Right ventricle myocardium superior (tissue), 1 donor: Measurements from ENCODE around the gene CAMTA1. TPM values are rescaled to one million over a fixed set of nuclear protein-coding genes. Genes with fewer than 3 reads are reported as not detected.
"Not testable (repeated sequence)": the region's sequence is repeated elsewhere in the genome, so short reads cannot be mapped to it uniquely, and the experiment has no call there.

Experiments used
- ATAC-seq: fragments of 200-7000 bp; cut with Tn5 transposase; one replicate; pipeline ENCODE4 v1.9.1; 2020; ENCODE audit warnings: mild to moderate bottlenecking; ENCODE audit not compliant: poor library complexity
- DNase-seq: peaks from one replicate; pipeline ENCODE4 v3.0.0-alpha.2; 2020
- intact Hi-C: fragments of 100-400 bp; cut with DNase I; formaldehyde crosslinking; loops from one replicate; pipeline ENCODE4 v1.11.2; 2022
- total RNA-seq: library from RNA; stranded (reverse); fragmentation: NEBNext Ultra II Directional; extraction: Animal tissue kit (Norgen Biotek cat#: 25700); gene quantifications from one replicate; pipeline ENCODE4 v1.2.1, GENCODE V29; 2021
- donor health status: DM: no; HTN: yes; CAD: no; lungs with severe emphysema.

Gene CAMTA1
- total RNA-seq, 1 donor from 2014 or later: 153 TPM

DNA sequence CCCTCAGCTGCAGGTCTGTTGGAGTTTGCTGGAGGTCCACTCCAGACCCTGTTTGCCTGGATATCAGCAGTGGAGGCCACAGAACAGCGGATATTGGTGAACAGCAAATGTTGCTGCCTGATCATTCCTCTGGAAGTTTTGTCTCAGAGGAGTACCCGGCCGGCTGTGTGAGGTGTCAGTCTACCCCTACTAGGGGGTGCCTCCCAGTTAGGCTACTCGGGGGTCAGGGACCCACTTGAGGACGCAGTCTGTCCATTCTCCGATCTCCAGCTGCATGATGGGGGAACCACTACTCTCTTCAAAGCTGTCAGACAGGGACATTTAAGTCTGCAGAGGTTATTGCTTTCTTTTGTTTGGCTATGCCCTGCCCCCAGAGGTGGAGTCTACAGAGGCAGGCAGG, 819.7 kb downstream of the CAMTA1 start:
- intact Hi-C loops, ATAC-seq, DNase-seq: not testable (repeated sequence)

DNA sequence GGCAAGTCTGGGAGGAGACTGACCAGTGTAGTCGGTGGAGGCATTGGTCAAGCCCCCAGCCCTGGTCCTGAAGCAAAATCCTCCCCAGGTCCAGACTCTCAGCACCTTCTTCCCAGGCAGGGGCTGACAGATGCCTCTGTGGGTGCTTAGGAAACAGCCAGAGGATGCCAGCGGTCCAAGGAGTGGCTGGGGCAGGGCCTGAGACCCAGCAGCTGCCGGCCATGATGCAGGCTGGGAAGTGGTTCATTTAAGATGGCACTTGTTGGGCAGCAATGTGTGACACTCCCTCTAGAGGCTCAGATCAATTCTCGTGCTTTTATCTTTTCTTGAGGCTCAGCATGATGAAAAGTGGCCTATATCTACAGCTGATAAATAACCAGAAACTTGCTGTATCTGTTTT, 820.8 kb downstream of the CAMTA1 start:
- ATAC-seq: no peak
- DNase-seq: no peak
- intact Hi-C loops: no loop called here

DNA sequence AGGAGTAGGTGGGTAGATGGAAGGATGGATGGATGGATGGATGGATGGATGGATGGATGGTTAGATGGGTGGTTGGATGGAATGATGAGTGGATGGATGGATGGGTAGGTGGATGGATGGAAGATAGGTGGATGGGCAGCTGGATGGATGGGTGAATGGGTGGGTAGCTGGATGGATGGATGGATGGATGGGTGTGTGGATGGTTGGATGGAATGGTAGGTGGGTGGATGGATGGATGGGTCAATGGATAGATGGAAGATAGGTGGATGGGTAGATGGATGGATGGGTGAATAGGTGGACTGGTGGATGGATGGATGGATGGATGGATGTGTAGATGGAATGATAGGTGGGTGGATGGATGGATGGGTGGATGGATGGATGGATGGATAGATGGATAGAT, 821.8 kb downstream of the CAMTA1 start:
- no peak for DNase-seq
- intact Hi-C loops: no loop called here
- ATAC-seq: no peak

DNA sequence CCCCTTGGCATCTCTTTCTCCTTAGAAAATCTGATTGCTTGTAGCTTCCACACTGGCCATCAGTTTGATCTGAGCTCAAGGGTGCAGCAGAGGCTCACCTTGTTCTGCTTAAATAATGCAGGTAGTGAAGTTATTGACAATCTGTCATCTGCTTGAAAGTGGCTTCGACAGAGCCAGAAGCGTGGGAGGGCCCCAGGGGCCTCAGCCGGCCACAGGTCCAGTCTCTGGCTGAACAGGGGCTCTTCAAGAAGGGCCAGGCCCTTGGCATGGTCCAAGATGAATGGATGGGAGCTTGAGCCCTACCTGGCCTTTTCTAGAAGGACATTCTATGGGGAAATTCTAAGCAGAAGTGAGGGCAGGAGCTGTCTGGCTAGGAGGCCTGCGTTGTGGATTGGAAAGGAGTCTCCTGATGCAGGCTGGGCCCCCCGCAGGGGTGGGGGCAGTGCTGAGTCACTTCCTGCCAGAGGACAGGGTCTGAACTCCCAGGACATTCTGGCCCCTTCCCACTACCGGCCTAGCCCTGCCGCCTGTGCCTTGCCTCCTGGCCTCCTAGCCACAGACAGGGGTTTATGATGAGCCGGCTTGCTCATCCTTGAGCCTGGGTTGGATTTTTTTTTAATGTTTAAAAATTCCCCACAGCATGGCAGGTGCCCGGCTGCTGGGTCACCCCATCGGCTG, 823.5 kb downstream of the CAMTA1 start:
- no peak for DNase-seq
- no peak for ATAC-seq
- intact Hi-C loops: no loop called here

DNA sequence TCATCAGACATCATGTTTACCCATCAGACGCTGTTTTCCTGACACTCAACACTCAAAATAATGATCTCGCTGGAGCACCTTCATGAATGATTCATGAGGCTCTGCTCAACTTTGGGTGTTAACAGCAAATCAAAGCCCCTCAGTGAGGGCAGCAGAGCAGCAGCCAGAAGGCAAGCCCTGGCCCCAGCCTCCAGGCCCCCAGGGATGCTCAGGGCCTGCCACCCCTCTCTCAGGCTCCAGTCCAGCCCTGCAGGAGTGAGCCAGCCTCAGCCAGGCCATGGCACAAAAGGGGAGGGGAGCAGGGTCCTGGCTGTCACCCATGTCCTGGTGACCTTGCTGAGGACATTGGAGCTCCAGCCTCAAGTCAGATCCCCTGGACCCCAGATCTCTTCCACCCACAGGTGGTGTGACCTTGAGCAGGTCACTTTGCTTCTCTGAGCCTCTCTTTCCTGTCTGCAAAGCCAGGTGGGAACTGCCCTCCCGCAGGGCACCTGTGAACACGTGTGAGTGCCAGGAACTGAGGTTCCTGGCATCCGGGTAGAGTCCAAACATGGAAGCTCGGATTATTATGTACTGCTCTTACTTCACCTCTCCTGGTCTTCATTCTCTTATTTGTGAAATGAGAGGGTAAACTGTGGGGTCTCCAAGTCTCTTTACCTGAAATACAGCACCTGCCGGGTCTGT, 824.2 kb downstream of the CAMTA1 start:
- ATAC-seq (no peak), DNase-seq (no peak)
- intact Hi-C loops: no loop called here

DNA sequence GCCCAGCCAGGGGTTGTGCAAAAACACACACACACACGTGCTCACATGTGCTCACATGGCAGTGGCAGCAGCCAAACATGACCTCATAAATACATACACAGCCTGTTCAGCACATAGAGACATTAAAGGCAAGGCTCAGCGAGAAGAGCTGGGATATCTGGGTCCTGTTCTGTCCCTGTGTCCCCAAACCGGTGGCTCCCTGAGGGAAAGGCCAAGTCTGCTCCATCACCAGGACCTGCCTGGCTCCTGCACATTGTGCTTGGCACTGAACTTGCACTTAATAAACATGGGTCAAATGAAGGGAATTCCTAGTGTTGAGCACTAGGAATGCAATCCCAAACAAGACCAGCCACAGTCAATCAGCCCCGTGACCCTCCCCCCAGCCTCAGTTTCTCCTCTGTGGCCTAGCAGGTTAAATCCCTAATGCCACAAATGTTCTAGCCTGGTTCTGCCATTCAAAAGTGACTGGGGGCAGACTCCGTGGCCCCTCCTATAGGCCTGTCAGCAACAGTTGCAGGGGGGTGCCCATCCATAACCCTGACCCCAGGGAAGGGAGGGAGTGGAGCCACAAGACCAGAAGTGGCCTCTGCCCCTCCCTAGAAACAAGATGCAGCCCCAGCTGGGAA, 825.0 kb downstream of the CAMTA1 start:
- DNase-seq (no peak), ATAC-seq (no peak)
- intact Hi-C loops: no loop called here

DNA sequence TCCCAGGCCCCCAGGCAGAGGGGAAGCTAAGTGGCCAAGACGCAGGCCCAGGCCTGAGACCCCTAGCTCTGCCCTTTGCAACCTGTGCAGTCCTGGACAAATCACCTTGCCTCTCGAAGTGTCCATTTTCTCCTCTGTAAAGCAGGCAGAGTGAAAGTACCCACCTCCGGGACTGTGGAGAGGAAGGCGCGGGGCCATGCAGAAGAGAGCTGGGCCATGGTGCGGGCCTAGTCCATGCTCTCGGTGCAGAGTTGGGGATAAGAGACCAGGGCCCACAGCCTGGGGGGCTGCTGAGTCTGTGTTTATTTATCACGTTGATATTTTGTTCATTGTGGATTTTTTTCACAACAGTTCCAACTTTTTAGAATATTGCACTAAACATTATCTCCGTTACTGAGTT, 825.7 kb downstream of the CAMTA1 start:
- intact Hi-C loops: no loop called here
- no peak for DNase-seq
- no peak for ATAC-seq

DNA sequence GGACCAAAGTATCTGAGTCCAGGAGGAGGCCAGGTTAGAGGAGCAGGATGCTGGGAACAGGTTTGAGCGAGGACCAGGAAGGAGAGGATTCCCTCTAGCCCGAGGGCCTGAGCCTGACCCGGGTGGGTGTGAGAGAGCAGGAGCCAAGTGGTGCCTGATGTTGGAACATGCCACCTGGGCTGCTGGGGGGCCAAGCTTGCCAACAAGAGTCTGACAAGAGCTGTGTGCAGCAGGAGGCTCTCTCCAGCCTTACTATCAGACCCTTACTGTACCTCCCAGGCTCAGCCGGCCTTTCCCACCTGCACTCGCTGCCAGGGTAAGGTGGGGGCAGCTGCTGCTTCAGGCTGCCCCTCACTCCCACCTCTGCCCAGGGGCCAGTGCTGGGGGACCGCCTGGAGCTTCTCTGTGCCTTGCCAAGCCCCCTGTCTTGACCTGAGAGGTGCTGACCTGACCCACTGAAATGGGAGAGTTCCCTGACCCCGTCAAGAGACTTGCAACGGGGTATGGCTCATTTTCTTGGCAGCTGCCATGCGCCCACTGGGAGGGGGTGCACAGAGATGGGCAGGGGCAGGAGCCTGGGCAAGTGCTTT, 826.3 kb downstream of the CAMTA1 start:
- intact Hi-C loops: no loop called here
- ATAC-seq: no peak
- peak; percentile 30 for DNase-seq

DNA sequence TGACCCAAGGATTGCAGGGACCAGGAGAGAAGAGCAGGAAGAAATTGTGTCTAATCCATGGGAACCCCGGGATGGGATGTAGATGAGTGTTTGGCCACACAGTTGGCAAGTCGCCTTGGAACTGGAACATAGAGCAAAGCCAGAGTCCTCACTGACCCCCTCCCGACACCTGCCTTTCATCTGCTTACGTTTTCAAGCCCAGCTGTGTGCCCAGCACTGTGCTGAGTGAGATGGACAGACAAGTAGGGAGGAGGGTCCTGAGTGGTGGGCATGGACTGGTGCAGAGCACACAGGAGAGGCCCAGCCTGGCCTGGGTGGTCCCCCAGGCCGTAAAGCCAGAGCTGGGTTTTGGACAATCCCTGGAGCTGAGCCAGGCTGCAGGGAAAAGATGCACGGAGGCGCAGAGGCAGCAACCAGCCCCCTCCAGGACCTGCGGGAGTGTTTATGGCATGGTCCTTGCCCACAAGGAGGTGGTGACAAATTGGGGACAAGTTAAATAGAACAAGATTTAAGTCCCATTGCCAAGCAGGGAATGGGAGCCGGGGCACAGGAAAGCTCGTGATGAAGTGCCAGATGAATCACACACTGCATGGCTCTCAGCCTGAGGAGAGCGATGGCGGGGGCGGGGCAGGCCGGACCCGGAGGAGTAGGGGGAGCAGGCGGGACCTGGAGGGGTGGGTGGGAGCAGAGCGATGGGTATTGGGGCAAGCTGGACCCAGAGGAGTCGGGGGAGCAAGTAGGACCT, 828.0 kb downstream of the CAMTA1 start:
- DNase-seq (peak; percentile 41), ATAC-seq (peak; percentile 61)
- intact Hi-C loops: no loop called here

DNA sequence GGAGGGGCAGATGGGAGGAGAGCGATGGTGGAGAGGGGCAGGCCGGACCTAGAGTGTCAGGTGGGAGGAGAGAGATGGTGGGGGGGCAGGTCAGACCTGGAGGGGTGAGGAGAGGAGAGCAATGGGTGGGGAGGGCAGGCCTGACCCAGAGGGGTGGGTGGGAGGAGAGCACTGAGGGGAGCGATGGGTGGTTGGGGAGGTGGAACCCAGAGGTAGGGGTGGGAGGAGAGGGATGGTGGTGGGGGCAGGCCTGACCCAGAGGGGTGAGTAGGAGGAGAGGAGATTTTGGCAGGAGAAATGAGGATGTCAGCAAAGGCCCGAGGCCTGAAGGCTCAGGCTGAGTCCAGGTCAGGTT, 828.6 kb downstream of the CAMTA1 start:
- intact Hi-C loops: no loop called here
- DNase-seq: no peak
- no peak for ATAC-seq

DNA sequence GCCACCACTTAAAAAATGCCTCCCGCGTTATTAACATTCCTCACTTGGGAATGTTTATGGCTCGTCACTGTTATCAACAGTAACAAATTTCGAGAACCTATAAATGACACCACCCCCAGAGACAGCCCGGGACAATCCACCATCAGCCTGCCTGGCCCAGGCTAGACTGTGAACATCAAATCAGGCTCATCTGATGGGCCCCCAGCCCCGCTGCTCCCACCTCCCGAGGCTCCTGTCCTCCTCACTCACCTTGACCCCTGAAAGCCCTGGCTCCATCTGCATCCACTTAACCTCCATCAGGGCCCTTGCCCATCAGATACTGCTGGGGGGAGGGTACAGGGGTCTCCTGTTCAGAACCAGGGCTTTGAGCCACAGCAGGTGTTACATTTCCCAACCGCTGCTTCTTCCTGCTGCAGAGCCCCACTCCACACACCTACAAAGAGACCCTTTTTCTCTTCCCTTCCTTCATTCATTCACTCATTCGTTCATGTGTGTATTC, 829.4 kb downstream of the CAMTA1 start:
- DNase-seq: peak; percentile 22
- intact Hi-C loops: no loop called here
- peak; percentile 13 for ATAC-seq

DNA sequence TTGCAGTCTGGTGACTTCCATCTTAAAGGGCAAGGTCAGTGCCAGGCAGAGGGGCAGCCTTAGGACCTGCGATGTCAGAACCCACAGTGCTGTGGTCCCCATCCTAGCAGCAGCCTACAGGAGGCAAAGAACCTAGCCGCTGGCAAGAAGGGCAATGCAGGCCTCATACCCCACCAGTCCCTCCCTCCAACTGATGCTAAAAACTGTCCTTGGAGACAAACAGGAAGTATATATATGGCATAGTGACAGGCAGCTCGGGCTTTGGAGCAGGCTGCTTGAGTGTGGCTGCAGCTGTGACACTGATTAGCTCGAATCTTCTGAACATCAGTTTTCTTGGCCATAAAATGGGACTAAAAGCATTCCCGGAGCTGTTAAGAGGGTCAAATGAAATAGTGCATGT, 829.9 kb downstream of the CAMTA1 start:
- intact Hi-C loops: no loop called here
- ATAC-seq (no peak), DNase-seq (peak; percentile 6)

DNA sequence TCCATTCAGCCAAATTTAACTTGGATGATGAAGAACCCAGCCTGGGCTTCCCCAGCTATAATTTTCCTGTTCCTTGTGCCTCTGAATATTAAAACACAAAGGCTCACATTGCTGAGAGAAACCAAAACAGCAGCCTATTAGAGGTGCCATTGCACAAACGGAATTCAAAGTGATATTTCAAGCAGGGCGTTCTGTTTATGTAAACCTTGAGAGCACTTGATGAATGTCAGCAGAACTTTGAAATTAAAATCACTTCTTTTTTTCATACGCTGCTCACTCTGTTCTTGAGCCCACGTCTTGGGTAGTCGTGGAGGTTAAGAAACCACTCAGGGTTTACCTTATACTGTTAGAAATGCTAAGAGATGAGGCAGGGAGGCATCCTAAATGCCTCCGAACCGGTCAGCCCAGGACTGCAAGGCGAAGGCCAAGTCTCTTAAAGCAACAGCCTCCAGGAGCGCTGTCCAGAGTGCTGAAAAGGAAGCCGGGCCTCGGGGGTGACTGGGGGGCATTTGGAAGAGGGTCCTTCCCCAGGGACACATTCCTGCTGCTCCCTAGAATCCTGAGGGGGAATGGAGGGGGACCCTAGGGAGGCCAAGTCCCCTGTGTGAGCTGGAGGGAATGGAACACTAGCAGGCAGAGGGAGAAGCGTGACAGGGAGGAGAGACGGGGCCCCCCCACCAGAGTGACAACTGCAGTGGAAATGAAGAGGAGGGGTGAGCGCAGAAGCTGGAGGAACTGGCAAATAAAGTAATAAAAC, 831.0 kb downstream of the CAMTA1 start:
- intact Hi-C loops: no loop called here
- peak; percentile 59 for DNase-seq
- ATAC-seq: peak; percentile 80

DNA sequence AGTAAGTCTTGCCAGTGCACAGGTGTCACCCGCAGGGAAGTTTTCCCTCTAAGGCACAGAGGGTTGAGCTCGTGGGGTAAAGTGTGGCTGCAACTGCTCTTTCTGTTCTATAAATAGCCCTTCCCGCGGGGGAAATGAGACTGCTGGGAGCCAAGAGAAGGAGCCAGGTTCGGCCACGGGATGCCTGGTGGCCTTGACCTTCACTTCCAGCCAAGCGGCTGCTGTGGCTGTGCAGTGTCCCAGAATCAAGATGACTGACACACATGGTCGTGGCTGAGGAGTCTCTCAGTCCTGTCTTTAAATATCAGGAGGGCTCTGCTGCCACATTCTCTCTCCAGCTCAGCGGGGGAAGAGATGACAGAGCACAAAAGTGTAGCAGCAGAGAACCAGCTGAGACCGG, 831.7 kb downstream of the CAMTA1 start:
- peak; percentile 90 for ATAC-seq
- intact Hi-C loops: no loop called here
- DNase-seq: peak; percentile 69

DNA sequence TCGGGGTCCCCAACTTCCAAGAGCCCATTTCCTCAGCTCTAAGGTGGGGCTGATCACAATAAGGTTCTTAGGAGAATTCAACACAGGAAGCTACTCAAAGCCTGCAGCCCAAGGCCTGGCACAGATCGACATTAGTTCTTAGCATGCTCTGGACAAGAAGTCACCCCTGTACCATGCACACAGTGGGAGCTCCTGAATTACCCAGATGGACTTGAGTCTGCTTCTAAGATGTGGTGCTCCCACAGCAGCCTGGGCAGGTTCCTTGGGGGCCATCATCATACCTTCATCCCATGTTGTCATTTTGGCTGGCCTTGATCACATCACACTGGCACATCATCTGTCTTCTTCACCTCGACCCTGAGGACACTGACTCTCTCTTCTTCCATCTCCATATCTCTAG, 832.6 kb downstream of the CAMTA1 start:
- ATAC-seq: no peak
- no peak for DNase-seq
- intact Hi-C loops: no loop called here

DNA sequence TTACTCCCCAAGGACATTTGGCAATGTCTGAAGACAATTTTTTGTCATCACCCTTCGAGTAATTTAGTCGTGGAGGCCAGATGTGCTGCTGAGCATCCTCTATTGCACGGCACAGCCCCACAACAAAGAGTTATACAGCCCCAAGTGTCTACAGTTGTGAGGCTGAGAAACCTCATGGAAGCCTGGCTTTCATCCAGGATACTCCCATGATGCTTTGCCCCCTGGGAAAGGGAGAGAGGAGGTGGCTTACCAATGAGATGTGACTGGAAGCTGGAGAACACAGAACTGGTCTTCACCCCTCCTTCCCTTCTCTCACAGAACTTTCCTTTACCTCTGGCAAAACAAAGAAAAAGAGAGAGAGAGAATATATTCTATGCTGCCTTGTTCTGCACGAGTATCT, 834.9 kb downstream of the CAMTA1 start:
- DNase-seq (no peak), ATAC-seq (no peak)
- intact Hi-C loops: no loop called here

DNA sequence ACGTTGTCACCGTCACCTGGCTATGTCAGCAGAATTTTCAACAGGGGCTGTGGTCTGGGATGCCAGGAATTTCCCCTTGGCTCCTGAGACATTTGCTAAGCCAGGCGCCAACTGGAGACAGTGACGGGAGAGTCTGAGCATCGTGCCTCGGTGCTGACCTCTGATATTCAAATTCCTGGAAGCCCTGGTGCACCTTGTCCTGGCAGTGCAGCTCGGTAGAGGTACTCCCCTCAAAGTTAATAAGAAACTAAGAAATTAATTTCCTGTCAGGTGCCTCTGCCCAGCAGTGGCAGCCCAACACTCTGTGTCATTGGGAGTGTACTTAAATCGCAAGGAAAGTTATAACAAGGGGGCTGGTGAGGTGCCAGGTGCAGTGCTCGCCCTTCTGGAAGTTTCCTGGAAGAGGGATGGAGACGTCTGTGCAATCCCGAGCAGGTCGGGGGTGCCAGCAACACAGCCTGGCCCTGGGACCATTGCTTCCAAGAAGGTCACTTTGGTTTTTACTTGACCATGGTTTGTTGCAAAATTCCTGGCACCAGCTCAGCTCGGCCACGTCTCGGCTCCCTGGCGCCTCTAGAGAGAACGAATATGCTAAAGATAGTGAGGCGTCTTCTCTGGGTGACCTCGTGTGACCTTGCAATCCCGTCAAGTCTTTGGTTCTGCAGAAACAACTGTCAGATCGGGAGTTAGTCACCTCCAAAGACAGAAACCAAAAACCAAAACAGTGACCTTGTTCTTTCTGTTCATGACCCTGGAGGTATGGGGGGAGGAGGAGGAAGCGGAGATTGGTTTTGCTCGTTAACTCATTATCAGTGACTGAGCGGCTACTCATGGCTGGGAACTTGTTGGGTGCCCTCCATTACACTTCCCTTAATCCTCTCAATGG, 836.3 kb downstream of the CAMTA1 start:
- ATAC-seq: no peak
- intact Hi-C loops: no loop called here
- DNase-seq: peak; percentile 48
